ENCODE measurements around the gene ZBED6.
"Not testable (repeated sequence)": the region's sequence is repeated elsewhere in the genome, so short reads cannot be mapped to it uniquely, and the experiment has no call there.

ZBED6 gene, protein sequence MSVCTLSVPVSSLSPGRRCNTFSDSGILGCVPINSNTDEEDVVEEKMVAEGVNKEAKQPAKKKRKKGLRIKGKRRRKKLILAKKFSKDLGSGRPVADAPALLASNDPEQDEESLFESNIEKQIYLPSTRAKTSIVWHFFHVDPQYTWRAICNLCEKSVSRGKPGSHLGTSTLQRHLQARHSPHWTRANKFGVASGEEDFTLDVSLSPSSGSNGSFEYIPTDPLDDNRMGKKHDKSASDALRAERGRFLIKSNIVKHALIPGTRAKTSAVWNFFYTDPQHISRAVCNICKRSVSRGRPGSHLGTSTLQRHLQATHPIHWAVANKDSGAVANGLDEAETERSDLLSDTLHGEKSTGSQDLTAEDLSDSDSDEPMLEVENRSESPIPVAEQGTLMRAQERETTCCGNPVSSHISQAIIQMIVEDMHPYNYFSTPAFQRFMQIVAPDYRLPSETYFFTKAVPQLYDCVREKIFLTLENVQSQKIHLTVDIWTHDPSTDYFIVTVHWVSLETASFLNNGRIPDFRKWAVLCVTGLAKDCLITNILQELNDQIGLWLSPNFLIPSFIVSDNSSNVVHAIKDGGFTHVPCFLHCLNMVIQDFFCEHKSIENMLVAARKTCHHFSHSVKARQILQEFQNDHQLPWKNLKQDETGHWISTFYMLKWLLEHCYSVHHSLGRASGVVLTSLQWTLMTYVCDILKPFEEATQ (N-terminal part only)

DNA sequence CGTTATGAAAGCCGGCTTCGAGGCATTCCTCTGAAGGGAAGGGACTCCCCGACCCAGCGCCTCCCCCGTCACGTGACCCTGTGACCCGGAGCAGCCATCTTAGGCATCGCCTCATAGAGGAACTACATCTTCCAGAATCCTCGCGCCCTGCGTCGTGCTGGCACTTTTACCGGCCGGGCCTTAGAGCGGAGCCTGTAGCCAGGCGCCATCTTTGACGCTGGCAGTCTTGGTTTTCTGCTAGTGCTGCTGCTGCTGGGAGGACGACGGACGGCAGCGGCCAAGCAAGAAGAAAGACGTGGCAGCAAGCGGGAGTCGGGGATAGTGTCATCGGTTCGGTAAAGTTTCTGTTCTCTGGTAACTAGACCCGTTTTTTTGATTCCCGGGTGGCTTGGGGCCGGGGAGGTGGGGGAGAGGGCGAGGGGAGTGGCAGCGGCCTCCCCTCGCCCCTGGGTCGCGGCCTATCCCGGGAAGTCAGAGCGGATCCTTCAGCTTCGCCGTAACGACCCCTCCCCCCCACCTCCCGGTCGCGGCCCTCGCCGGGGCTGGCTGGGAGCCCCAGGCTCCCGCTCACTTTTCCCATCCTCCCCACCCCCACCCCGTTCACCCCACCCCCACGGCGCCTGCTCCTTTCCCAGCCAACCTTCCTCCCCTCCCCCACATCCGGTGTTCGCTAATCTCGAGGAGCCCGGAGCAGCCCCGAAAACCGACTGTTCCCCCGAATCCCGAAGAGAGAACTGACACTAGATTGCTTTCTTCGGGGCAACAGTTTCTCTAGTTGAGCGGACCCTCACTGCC lies at the start of gene ZBED6, which contains the start of gene ZC3H11A:
ZBED6 (plus strand) TSS at position 183 of the 795 bp plus-strand sequence. CDS start 1,900 bp downstream, outside the sequence.
ZC3H11A (plus strand) TSS at position 183 of the 795 bp plus-strand sequence. CDS start 21,448 bp downstream, outside the sequence.
- DNase-seq = peak; percentile 96 to 100 (median 99)

DNA sequence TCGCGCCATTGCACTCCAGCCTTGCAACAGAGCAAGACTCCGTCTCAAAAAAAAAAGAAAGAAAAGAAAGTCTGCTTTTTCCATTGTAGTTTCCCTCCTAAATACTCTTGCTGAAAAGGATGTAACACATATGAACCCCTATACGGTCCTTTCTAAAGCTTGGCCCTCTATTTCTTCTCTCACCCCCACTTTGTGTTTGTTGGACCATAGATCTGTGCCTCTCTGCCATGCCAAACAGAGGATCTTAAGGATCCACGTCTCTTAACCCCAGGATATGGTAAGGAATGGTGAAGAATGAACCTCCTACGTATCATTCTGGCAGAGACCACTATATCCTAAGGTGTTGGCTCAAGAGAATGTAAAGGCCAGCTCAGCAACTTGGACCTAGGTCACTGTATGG lies 49.1 kb upstream of the ZBED6 start:
- no peak for DNase-seq

DNA sequence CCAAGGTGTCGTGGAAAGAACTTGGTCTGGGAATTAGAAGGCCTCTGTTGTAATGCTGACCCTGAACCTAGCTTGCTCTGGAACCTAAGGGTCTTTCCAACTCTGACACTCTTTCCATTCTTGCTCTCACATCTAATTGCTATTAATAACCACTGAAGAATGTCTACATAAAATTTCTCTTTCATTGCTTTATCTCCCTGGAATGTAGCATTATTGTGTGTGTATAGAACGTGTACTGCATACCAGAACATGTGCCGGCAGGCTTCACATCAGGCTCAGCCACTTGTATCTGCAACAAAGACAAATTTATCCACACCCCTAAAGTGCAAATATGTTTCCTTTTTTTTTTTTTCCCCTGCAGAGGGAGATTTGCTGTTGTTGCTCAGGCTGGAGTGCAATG lies 44.4 kb upstream of the ZBED6 start:
- no peak for DNase-seq

DNA sequence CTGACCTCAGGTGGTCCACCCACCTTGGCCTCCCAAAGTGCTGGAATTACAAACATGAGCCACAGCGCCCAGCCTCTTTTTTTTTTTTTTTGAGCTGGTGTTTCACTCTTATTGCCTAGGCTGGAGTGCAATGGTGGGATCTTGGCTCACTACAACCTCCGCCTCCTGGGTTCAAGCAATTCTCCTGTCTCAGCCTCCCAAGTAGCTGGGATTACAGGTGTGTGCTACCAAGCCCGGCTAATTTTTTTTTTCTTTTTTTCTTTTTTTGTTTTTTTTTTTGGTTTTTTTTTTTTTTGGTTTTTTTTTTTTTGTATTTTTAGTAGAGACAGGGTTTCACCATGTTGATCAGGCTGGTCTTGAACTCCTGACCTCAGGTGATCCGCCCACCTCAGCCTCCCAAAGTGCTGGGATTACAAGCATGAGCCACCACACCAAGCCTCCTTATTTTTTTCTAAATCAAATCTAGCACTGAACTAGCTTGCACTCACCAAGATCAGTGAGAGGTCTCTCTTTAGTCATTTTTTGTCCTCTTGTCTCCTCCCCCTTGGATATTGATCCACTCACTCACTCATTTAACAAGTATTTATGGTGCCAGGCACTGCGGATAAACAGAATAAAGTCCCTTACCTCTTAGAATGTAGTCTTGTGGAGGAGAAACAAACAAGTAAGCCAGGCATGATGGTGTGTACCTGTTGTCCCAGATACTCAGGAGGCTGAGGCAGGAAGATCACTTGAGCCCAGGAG lies 43.6 kb upstream of the ZBED6 start:
- DNase-seq = not testable (repeated sequence)

DNA sequence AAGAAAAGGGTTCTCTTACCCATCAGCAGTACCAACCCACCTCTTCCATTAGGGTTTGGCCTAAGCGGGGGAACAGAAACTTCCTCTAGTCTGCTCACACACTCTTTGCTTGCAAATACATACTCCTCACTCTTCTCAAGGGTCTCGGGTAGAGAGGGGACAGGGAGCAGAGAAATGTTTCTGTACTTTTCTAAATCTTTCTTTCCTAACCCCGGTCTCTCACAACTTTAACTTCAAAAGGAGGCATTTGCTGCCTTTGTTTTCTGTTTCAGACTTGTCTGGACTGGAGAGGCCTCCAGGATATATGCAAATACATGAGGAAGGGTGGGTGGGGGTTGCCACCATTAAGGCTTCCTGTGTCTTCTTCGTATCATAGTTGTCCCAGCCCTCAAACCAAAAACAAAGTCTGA lies 41.0 kb upstream of the ZBED6 start:
- DNase-seq = no peak

DNA sequence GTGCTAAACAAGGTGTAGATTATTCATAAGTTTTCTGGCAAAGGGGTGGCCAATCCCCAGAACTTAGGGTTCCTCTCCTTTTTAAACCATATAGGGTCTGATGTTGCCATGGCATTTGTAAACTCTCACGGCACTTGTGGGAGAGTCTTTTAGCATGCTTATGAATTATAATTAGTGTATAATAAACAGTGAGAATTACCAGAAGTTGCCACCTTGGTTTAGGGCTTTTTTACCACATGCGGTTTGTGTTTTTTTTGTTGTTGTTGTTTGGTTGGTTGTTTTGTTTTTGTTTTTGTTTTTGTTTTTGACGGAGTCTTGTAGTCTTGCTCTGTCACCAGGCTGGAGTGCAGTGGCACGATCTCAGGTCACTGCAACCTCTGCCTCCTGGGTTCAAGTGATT lies 39.4 kb upstream of the ZBED6 start:
- no peak for DNase-seq

DNA sequence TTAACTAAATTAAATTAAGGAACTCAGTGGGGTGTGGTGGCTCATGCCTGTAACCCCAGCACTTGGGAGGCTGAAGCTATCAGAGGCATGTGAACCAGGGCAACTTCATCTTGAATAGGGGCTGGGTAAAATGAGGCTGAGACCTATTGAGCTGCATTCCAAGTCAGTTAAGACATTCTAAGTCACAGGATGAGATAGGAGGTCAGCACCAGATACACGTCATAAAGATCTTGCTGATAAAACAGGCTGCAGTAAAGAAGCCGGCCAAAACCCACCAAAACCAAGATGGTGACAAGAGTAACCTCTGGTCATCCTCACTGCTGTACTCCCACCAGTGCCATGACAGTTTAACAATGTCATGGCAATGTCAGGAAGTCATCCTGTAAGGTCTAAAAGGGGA lies 36.7 kb upstream of the ZBED6 start:
- DNase-seq = not testable (repeated sequence)

DNA sequence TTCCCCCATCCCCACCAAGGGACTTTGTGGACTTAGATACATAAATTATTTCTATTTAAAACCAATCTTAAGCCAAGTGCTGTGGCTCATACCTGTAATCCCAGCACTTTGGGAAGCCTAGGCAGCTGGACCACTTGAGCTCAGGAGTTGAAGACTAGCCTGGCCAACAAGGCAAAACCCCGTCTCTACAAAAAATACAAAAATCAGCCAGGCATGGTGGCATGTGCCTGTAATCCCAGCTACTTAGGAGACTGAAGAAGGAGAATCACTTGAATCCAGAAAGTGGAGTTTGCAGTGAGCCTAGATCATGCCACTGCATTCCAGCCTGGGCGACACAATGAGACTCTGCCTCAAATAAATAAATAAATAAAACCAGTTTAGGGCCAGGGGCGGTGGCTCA lies 34.9 kb upstream of the ZBED6 start:
- no peak for DNase-seq

DNA sequence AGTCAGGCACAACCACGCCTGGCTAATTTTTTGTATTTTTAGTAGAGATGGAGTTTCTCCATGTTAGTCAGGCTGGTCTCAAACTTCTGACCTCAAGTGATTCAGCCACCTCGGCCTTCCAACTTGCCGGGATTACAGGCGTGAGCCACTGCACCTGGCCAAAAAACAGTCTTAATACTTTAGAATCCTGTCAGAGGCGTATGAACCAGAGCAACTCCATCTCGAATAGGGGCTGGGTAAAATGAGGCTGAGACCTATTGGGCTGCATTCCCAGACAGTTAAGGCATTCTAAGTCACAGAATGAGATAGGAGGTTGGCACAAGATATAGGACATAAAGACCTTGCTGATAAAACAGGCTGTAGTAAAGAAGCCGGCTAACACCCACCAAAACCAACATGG lies 33.5 kb upstream of the ZBED6 start:
- DNase-seq = not testable (repeated sequence)

DNA sequence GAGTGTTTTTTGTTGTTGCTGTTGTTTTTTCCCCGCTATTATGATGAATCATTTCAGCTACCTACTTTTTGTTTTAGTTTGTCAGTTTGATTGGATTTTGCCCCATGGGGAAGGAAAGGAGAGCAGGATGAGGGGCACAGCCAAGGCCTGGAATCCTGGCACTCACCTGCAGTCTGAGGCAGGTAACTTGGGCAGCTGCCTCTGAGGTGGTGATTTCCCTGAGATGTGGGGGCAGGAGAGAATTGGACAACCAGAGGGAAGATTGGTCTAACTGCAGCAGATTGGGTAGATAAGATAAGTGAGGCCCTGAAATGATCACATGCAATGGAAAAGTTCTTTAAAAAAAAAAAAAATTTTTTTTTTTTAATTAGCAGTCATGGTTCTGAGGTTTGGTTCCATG lies 31.9 kb upstream of the ZBED6 start:
- no peak for DNase-seq

DNA sequence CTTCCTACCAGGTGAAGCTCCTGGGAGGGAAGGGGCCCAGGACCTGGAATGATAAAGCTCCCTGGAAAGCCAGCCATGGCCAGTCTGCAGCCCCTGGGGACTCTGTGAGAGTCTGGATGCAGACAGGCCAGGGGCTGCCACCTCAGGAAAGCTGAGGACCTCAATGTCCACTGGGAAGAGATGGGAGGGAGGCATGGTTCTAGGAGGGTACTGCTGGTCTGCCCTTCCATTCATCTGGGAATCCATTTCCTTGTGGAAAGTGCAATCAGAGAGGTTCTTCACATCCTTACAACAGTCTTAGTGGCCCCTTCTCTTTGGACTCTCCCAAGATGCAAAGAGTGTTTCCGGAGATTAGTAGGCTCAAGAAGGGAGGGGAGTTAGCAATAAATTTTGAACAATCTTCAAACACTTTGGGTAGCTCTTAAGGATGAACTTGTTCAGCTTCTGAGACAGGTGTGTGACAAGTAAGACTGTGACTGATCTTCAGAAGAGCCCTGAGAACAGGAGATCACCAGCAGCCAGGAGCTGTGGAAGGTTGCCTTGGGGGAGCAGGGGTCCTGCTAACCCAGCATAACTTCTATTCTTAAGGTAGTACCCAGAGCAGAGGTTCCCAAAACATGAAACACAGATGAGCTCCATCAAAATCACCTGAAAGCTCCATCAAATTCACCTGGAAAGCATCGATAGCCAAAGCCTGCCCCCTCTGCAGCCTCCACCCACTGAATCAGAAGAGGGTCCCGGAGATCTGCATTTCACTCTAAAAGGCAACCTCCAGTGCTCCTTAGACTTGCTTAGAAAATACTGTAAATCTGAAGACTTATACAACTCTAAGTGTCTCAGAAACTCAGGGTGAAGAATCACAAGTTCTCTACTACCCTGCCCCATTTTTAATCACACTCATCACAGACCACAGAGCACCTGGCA lies 31.1 kb upstream of the ZBED6 start:
- no peak for DNase-seq

DNA sequence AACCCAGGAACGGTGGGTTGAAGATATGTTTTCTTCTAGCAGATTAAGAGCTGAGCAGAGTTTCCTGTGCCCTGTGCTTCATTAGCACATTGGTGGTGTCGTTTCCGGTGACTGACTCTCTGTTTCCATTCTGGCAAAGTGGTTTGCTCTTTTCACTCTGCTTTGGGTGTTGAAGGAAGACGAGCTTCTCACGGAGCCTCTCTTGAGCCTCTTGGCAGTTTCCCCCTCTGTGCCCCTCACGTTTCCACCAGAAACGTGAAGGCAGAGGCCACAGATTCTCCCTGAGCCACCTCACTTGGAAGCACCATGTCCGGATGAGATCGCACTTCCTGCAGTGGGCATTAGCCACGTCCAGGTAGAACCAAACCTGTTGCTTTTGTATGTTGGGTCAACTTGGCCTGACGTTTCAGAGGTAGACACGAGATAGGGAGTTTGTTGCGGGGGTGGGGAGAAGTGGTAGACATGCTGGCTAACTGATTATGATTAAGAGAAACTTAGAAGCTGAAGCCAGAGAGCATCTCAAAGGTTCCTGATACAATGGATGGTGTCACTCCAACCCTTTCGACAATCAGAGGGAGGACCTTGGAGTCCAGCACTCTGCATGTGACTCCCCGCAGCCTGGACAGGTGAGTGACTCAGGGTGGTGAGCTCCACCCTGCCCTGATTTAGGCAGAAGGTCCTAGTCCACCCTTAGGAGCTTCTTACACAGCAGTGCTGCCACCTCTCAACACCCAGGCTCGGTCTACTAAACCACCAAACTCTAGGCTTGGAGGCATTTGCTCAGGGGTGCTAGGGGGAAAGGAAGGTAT lies 30.2 kb upstream of the ZBED6 start, which contains the start of gene LAX1:
LAX1 (plus strand) TSS at position 155 of the 809 bp plus-strand sequence; CDS start at position 538, 383 bp downstream.
- no peak for DNase-seq

DNA sequence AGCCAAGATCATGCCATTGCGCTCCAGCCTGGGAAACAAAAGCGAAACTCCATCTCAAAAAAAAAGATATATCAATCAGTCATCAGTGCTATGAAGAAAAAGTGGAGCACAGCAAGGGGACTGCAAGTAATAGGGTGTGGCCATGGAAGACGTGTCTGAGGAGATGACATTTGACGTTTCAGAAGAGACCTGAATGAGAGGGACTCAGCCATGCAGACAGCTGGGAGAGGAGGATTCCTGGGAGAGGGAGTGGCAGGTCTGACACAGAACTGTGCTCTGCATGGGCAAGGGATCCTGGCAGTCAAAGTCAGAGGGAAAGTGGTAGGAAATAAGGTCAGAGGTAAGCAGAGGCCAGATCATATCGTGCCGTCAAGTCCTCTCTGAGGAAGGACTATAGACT lies 27.2 kb upstream of the ZBED6 start:
- DNase-seq = no peak

DNA sequence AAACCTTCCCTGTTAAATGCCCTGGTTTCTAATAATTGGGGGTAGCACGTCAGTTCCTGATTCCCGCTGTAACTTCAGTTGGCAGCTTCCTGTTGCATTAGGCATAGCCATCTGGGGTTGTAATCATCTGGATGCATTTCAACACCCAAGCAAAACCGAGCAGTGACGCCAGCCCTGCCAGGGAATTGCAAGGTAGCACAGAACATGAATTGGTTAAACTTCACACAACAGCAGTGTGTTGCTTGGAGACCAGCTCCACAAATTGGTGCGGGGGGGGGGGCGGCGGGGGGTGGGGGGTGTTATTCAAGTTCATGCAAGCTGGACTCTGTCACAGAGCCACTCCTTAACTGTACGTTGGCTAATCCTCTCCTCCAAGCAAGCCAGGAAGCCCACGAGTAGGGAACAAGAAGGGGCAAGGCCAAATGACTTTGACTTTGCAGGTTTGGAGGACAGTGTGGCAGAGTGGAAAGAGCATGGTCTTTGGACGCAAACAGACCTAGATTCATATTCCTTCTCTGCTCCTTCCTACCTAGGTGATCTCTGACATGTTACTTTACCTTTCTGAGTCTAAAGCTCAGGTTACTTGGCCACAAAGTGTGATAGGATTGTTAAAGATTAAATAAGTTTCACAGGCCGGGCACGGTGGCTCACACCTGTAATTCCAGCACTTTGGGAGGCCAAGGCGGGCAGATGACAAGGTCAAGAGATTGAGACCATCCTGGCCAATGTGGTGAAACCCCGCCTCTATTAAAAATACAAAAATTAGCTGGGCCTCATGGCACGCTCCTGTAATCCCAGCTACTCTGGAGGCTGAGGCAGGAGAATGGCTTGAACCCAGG lies 25.7 kb upstream of the ZBED6 start:
- peak in 2 of 3 experiments; percentile 47 to 76 for DNase-seq

DNA sequence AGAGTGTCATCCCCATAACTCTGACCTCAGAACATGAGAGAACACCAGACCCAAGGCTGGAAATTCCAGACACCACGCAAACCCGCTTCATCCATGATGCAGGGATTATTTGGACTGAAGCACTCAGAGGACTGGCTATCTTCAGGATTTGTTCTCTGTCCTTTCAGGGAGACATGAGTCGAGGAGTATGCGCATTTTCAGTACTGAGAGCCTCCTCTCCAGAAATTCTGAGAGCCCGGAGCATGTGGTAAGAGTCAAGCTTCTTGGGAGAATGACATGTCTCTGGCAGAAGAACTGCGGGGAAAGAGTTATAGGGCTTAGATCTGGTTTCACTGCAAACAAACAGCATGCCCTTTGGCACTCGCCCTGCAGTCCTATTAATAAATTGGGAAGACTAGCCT lies 23.5 kb upstream of the ZBED6 start:
- DNase-seq = no peak

DNA sequence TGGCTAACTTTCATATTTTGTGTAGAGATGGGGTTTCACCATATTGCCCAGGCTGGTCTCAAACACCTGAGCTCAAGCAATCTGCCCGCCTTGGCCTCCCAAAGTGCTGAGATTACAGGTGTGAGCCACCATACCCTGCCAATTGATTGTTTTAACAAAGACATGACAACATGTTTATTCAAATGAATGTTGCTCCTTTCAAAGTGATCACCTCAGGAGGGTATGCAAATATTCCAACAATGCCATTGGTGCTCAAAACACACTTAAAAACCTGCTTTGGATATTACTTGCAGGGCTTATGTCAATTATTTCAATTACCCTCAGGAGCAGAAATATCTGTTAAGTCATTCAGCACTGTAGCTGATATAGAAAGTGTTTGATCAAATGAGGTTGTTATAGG lies 22.6 kb upstream of the ZBED6 start:
- DNase-seq = no peak

DNA sequence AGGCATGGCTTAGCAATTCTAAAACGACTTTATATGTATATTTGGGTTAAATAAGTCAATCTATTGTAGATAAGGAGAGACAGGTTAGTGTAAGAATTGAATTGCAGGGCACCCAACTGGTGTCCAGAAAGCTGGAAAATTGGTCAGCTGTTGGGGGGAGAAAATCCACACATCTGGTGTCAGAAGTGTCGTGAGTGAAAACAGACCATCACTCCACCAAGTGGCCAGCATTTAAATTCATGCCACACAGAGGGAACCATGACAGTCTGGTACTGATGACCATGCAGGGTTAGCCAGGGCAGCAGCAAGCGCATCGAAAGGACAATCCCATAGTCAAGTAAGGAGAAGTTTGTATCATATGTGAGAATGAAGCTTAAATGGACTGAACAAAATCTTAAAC lies 18.8 kb upstream of the ZBED6 start:
- peak in 1 of 3 experiments; percentile 10 for DNase-seq

DNA sequence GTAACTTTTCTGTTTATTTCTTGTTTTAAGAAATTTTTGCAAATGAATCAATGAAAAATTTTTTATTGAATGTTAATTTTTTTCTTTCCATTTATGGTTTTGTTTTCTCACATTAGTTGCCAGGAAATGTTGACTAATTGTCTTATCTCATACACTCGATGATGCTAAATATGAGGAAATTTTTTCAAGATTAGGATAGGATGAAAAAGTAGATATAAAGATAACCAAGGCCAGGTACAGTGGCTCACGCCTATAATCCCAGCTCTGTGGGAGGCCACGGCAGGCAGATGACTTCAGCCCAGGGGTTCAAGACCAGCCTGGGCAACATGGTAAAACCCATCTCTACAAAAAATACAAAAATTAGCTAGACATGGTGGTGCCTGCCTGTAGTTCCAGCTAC lies 17.8 kb upstream of the ZBED6 start:
- DNase-seq = no peak

DNA sequence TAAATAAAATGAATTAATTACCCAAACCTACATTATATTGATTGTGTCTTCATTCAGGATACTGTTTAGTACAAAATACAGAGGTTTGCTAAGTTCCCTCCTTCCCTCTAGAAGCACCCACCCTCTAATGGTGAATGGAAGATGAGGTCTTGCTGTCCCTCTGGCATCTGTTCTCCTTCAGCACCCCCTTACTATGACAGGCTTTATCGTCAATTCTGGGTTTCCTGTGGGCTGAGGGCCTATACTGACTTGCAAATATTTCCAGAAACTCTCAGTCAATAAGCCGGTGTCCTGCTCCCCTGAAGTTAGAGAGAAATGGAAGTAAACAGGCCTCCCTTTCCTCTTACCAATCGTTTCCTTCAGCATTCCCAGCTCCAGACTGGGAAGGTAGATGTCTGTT lies 17.3 kb upstream of the ZBED6 start:
- no peak for DNase-seq

Data from NCI-H1417 (cell line).